G401.6 (cell line): ENCODE data around the gene SEH1L.
"Not testable (repeated sequence)": the region's sequence is repeated elsewhere in the genome, so short reads cannot be mapped to it uniquely, and the experiment has no call there.

ENCODE experiments used
- FAIRE-seq: peaks from 2 replicates; lab custom pipeline; 2012; peaks lifted over from hg19 to GRCh38; lab: Jason Lieb, UNC

The SEH1L gene

GRCh38 chr18:12995952-12996477 lies 48.2 kb downstream of the SEH1L start:
- FAIRE-seq: no peak

DNA sequence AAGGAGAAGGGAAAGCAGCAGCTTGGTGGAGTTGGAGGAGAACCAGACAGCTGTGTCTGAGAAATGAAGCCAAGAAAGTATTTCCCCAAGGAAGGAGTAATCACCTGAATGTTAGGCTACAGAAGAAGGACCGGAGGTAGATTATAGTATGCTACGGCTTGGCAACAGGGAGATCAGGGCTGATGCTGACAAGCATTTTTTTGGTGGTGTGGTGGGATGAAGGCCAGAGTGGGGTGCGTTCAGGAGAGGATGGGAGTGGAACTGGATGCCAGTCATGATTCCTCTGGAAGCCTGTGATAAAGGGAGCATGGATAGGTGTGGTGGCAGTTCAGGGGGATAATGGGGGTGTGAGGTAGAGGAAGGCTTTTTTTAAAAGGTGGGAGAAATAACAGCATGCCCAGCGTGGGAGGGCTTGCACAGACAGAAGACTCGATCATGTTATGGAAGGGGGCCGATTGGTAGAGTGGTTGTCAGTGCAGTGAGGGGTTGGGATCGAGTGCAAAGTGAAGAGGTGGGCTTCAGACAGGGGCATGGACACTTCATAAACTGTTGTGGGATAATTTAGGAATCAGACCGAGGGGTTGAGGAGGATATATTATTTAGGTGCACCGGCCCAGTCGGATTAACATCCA lies 49.0 kb downstream of the SEH1L start:
- FAIRE-seq: no peak

GRCh38 chr18:12997330-12997729 lies 49.5 kb downstream of the SEH1L start:
- FAIRE-seq: not testable (repeated sequence)

DNA sequence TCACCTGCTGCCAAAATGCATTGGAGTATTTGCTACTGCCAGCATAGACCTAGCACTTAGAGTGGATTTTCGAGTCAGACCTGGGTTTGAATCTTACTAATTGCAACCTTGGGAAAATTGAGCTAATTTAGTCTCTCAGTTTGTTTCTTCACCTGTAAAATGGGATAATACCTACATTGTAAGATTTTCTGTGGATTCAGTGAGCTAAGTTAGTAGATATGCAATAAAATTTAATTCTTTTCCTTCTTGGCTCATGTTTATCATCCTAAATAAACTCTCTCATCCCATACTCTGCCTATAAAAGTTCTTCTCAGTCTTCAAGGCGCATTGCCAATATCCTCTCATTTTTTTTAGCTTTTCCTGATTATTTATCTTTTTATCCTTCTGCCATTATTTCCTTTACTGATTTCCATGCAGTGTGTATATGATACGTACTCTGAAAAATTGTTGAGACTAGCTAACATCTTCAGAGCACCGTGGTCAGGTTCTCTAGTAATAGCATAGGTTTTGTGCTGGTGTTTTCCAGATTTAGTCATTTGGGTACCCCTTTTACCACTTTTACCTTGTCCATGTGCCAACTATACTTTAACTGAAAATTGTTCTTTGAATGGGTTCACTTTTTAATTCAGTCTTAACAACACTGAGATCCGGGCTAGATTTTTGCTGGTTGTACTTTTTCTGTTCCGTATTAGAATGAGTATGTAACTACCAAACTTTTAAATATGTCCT lies 50.7 kb downstream of the SEH1L start:
- no peak for FAIRE-seq

DNA sequence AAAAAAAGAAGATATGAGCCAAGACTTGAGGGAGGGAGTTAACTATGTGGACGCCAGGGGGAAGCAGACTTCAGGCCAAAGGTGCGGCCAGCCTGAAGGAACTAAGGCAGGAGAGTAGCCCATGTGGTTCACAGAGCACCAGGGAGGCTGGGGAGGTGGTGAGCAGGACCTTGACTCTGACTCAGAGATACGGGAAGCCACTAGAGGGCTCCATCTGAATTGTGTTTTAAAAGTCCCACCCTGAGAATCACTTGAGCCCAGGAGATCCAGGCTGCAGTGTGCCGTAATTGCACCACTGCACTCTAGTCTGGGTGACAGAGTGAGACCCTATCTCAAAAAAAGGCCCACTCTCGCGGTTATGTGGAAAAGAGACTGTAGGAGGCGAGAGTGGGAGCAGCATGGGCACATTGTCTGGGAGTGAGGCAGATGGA lies 55.7 kb downstream of the SEH1L start:
- no peak for FAIRE-seq

- FAIRE-seq: no peak
Observed at GRCh38 chr18:13004396-13004795, 56.6 kb downstream of the SEH1L start.

GRCh38 chr18:13005289-13005688 lies 57.5 kb downstream of the SEH1L start:
- FAIRE-seq: no peak

DNA sequence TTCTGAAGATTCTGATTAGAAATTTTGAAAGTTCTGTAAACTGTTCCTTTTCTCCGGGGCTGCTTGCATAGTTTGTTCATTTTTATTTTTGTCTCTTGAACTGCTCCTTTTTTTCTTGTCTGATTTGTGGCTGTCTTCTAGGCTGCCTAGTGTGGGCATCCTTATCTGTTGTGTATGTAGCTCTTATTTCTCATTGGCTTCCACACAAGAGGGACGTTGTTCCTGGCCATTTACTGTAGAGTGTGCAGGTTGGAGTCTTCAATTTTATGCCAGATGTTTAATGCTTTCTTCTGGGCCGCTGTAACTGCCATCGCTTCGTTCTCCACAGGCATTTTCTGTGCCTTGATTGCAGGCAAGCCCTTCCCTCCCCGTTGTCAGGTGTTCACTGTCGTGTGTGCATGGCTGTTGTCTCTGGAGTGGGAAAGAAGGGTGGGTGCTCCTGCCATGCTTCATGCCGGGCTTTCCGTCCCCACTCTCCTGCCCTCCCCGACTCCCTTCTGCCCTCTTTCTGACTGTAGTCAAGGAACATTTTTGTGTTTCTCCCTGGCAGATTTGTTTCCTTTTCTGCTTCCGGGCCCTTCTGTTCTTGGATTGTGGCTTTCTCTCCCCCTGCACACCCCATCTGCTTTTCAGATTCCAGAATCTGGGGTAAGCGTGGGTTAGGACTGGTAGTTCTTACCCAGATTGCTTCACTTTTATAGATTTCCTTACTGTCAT lies 58.9 kb downstream of the SEH1L start:
- no peak for FAIRE-seq

DNA sequence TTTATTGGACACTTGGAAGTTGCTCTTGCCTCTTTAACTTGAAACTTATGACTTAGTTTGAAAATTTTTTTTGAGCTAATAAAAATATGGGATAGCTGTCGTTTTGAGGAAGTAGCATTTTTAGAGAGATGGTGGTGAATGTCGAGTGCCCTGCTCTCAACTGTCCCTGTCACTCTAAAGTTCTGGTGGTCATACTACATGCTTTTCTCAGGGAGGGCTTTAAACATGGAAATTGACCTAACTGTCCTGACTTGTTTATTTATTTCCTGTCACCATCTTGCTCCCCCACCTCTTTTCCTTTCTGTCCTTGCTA lies 59.4 kb downstream of the SEH1L start:
- no peak for FAIRE-seq

DNA sequence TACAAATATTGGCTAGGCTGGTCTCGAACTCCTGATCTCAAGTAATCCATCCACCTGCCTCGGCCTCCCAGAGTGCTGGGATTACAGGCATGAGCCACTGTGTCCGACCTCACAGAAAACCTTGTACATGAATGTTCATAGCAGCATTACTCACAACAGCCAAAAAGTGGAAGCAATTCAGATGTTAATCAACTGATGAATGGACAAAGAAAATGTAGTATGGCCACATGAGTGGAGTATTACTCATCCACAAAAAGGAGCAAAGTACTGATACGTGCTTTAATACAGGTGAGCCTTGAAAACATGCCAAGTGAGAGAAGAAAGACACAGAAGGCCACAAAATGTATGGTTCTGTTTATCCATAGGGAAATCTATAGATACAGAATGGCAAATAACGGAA lies 63.9 kb downstream of the SEH1L start:
- no peak for FAIRE-seq

DNA sequence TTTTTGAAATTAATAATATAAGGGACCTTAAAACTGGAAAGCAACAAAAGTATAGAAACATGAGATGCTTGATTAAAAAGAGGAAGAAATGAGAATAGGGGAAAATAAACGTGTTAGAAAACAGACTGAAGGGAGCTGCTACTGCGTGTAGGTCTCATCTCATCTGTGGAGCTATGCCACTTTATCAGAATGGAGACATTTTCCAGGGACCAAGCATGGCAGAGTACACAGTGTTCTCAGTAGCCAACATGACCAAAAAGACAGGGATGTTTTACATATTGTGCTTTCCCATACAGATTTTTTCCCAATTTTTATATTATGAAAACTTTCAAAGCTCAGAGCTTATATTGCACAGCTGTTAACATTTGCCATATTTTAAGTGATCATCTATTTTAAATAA lies 66.4 kb downstream of the SEH1L start:
- no peak for FAIRE-seq

GRCh38 chr18:13014818-13015217 lies 67.0 kb downstream of the SEH1L start:
- FAIRE-seq: no peak

GRCh38 chr18:13017247-13017875 lies 69.5 kb downstream of the SEH1L start:
- FAIRE-seq: no peak

DNA sequence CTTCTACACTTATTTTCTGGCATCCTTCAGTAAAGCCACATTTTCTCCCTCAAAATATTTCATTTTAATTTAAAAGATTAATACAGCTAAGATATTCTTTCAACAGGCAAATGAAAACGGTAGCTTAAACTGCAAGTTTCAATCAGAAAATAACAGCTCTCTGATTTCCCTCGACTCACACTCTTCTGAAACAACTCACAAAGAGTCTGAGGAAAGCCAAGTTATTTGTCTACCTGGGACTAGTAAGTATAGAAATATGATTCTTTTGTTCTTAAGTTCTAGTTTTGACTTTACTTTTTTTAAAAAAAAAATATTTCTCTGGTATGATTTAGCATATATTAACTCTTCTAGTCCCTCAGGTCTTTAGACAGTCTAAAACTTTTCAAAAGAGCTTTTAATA lies 70.6 kb downstream of the SEH1L start:
- FAIRE-seq: no peak

- FAIRE-seq: no peak
Observed at GRCh38 chr18:13019301-13019700, 71.5 kb downstream of the SEH1L start.

DNA sequence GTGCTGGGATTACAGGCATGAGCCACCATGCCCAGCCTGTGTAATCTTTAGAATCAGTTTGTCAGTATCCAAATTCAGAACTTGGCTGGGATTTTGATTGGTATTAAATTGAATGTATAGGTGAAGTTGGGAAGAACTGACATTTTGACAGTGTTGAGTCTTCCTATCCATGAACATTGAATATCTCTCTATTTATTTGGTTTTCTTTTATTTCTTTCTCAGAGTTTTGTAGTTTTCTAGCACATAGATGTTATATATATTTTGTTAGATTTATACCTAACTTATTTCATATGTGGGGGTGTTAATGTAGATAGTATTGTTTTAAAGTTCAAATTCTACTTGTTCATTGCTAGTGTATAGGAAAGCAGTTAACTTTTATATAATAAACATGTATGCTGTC lies 74.8 kb downstream of the SEH1L start:
- FAIRE-seq: no peak

GRCh38 chr18:13025233-13025632 lies 77.4 kb downstream of the SEH1L start:
- FAIRE-seq: no peak

DNA sequence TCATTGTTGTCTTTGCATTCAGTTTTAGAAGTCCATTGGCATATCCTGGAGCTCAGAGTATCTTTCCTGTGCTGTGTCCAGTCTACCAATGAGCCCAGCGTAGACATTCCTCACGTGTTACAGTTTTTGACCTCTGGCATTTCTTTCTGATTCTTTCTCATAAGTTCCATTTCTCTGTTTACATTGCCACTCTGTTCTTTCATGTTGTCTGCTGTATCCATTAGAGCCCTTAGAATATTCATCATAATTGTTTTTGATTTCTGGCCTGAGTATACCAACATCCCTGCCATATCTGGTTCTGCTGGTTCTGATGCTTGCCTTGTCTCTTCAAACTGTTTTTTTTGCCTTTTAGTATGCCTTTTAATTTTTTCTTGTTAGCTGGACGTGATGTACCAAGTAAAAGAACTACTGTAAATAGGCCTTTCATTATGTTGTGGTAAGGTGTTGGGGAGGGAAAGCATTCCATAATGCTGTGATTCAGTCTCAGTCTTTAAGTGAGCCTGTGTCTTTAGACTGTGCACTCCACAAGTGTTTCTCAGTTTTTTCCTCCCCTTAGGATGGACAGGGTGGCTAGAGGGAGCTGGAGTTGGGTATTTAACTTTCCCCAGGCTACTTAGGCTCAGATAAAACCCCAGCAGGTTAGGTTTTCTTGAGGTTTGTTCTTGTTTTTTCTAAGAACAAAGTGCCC lies 78.9 kb downstream of the SEH1L start:
- no peak for FAIRE-seq

DNA sequence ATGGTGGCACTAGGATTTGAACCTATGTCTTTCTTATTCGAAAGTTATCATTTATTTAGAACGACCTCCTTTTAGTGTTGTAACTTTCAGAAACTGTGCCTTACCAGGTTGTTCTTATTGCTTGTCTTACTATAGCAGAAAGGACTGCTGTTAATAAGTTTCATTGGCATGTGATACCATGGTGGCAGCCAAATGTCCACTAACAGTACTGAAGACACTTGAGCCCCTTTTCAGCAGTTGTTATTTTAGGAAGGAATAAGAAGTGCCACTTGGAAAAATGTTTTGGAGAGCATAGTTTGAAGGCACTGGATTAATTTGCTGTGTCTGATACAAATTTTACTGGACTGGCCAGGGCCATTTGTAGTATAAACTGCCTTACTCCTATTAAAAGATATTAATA lies 81.1 kb downstream of the SEH1L start:
- FAIRE-seq: no peak

- FAIRE-seq: no peak
Observed at GRCh38 chr18:13032173-13032572, 84.4 kb downstream of the SEH1L start.

DNA sequence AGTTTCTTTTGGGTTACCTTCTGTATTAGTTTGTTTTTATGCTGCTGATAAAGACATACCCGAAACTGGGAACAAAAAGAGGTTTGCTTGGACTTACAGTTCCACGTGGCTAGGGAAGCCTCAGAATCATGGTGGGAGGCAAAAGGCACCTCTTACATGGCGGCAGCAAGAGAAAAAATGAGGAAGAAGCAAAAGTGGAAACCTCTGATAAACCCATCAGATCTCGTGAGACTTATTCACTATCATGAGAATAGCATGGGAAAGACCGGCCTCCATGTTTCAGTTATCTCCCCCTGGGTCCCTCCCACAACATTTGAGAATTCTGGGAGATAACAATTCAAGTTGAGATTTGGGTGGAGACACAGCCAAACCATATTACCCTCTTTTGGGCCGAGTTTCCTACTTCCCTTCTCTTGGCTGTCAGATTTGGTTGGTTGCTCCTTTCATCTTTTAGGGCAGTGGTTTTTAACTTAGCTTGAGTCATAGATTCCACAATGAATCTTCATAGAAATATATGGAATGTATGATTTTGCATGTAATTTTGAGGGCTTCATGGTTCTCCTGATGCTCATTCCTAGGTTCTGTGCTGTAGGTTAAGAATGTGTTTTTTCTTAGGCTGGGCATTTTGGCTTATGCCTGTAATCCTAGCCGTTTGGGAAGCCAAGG lies 87.6 kb downstream of the SEH1L start:
- no peak for FAIRE-seq
